Lower leg skin (tissue), 3 donors: ENCODE results near the gene OVOL3.

Experiments
- CTCF ChIP-seq, 3 donors: fragments of 450-650 bp; IDR thresholded peaks; one replicate each; pipeline ENCODE4 v1.5.1; 2016; ENCODE audit warnings: antibody characterized with exemption in 3 of 3, mild to moderate bottlenecking in 3 of 3, moderate library complexity in 2 of 3
- POLR2A ChIP-seq, 2 donors: fragments of 450-650 bp; IDR thresholded peaks; one replicate each; pipeline ENCODE4 v1.6.1; 2016 to 2017; ENCODE audit warnings: antibody characterized with exemption in 2 of 2, mild to moderate bottlenecking in 1 of 2, moderate library complexity in 1 of 2

GRCh38 chr19:36103040-36103626, 7.8 kb upstream of the OVOL3 start:
- TF ChIP-seq POLR2A (IDR thresholded peaks at IDR 0.05) (no peak), CTCF (IDR thresholded peaks at IDR 0.05) (no peak)
